C4-2B (cell line): ENCODE results near the gene MATCAP1.

Experiments used
- ZFX ChIP-seq: fragments of 450-650 bp; IDR thresholded peaks from 2 replicates; pipeline ENCODE4 v1.6.1; 2017
- TF ChIP-seq, protein P1 (sequence below): fragments of 450-650 bp; conservative IDR thresholded peaks from 2 replicates; pipeline ENCODE4 v1.5.1; 2017; ENCODE audit warnings: mild to moderate bottlenecking

GRCh38 chr16:67229906-67230808 lies 46.4 kb upstream of the MATCAP1 start:
- TF ChIP-seq, protein P1, sequence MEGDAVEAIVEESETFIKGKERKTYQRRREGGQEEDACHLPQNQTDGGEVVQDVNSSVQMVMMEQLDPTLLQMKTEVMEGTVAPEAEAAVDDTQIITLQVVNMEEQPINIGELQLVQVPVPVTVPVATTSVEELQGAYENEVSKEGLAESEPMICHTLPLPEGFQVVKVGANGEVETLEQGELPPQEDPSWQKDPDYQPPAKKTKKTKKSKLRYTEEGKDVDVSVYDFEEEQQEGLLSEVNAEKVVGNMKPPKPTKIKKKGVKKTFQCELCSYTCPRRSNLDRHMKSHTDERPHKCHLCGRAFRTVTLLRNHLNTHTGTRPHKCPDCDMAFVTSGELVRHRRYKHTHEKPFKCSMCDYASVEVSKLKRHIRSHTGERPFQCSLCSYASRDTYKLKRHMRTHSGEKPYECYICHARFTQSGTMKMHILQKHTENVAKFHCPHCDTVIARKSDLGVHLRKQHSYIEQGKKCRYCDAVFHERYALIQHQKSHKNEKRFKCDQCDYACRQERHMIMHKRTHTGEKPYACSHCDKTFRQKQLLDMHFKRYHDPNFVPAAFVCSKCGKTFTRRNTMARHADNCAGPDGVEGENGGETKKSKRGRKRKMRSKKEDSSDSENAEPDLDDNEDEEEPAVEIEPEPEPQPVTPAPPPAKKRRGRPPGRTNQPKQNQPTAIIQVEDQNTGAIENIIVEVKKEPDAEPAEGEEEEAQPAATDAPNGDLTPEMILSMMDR: no peak
- TF ChIP-seq ZFX: no peak
